ENCODE measurements around the gene MCRIP1. TPM values are rescaled to one million over a fixed set of nuclear protein-coding genes. Genes with fewer than 3 reads are reported as not detected.

Gene MCRIP1
- total and polyA plus RNA-seq, 9 of the 15 experiments (the other 6 are each of a cell fraction or from before 2014, with no cell fraction given) = 0.39 to 35.8 (median 9.7) TPM

DNA sequence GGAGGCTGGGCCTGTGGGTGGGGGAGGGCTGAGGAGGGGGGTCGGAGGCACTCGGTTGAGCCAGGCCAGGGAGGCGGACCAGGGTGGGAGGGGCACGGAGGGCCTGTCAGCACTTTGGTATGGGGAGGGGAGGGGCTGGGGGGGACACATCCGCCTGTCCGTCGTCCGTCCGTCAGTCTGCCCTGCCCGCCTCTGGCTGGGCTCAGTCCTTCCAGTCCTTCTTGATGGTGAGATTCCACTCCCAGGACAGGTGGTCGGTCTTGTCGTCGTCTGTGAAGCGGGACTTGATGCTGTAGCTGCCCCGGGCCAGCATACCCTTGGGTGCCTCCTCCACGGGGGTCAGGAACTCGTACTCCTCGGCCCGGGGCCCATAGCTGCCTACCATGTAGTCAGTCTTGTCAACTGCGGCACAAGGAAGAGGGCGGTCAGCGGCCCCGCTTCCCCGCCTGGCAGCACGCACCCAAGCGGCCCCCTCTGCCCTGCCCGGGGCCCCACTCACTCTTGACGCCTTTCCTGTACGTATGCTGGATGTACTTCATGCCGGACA, 35.7 kb upstream of the MCRIP1 start:
- ATAC-seq (peak; percentile 44), DNase-seq (ENCODE audit: extremely low read depth in 1 of 4, low spot score in 3 of 4) (peak; percentile 61 to 89 (median 72)), FAIRE-seq (peak; percentile 81)
- Histone ChIP-seq H2AFZ (ENCODE audit: low read depth, low read length) (no peak overlapping the region), H3K4me1 (replicated peaks in 1 of 2; ENCODE audit: control insufficient read depth in 2 of 2, insufficient read depth in 2 of 2, low read length in 2 of 2) (peaks cover 30 to 84% of the 10 kb centered on the region in 2 experiments), H3K9ac (ENCODE audit: insufficient read depth in 1 of 2, low read depth in 2 of 2, low read length in 2 of 2) (peak overlapping the region; percentile 88 to 98; a peak in 3 of 4 replicates), H3K27ac (ENCODE audit: extremely low read depth, low read depth, low read length) (peak overlapping the region; percentile 93), H3K9me1 (ENCODE audit: control insufficient read depth, insufficient read depth, low read length) (no peaks in the 10 kb centered on the region), H3K27me3 (ENCODE audit: control insufficient read depth in 2 of 2, insufficient read depth in 2 of 2, low read length in 2 of 2) (no peaks in the 10 kb centered on the region), H3K9me3 (replicated peaks; ENCODE audit: control insufficient read depth, insufficient read depth, low read depth, low read length) (no peaks in the 10 kb centered on the region), H3K79me2 (ENCODE audit: control insufficient read depth, insufficient read depth, low read length) (peaks cover 60% of the 10 kb centered on the region), H4K20me1 (replicated peaks; ENCODE audit: control insufficient read depth, insufficient read depth, low read length) (peaks cover 41% of the 10 kb centered on the region), H3K4me3 (peak overlapping the region; percentile 93; the same call in 1 of the 2 replicates), H3K4me2 (ENCODE audit: insufficient read depth, low read length) (peak overlapping the region; percentile 93), H3K36me3 (ENCODE audit: control insufficient read depth, insufficient read depth, low read length) (peaks cover 51% of the 10 kb centered on the region; the same call in 2 of the 3 replicates)
- ChIA-PET POLR2A (interaction anchor here (0.6 to 2.6 kb wide), 16 partner anchors 8 to 527 kb away, joined by 3 to 13 read pairs (median 4); partner anchors contain the start of gene P4HB), CTCF (ENCODE audit: low intra/inter-chr PET ratio) (interaction anchor here (0.8 to 1.0 kb wide), 2 partner anchors 84 to 135 kb away, joined by 3 read pairs; no protein-coding TSS in a partner anchor)
- intact Hi-C loops (cut with micrococcal nuclease) (no loop called here), in situ Hi-C loops (cut with MboI) (no loop called here)
- BruUV-seq (replicated peaks) = TSS peak; percentile 72
- WGBS (ENCODE audit: insufficient coverage, low coverage, missing lambda C conversion rate) = 40% methylated on average over 19 of the region's 30 CpGs
- TF ChIP-seq, protein P1, sequence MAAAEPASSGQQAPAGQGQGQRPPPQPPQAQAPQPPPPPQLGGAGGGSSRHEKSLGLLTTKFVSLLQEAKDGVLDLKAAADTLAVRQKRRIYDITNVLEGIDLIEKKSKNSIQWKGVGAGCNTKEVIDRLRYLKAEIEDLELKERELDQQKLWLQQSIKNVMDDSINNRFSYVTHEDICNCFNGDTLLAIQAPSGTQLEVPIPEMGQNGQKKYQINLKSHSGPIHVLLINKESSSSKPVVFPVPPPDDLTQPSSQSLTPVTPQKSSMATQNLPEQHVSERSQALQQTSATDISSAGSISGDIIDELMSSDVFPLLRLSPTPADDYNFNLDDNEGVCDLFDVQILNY (CRISPR knock-in tag; IDR thresholded peaks at IDR 0.05) = no peak
- TF ChIP-seq HLTF (IDR thresholded peaks at IDR 0.05) (no peak), NR4A1 (CRISPR knock-in tag; IDR thresholded peaks at IDR 0.05) (0 out of 2 replicates have a peak, but pooled peaks have one; percentile 5), NR4A1 (tag; IDR thresholded peaks at IDR 0.05) (no peak), MYC (IDR thresholded peaks at IDR 0.05; ENCODE audit: low read depth, low read length) (no peak), MYC (CRISPR knock-in tag; IDR thresholded peaks at IDR 0.05; ENCODE audit: borderline replicate concordance, low read depth) (0 out of 2 replicates have a peak, but pooled peaks have one; percentile 21), NONO (IDR thresholded peaks at IDR 0.05; ENCODE audit: low read depth in 2 of 2, low read length in 1 of 2) (0 out of 4 replicates have a peak, but pooled peaks of 1 of the 2 experiments have one; percentile 32), TGIF2 (CRISPR knock-in tag; IDR thresholded peaks at IDR 0.05) (no peak), CCNT2 (IDR thresholded peaks at IDR 0.05; ENCODE audit: borderline replicate concordance, extremely low read depth, insufficient read length, low read depth, low read length) (peak; percentile 29), SRSF9 (IDR thresholded peaks at IDR 0.05; ENCODE audit: borderline replicate concordance, low read depth, low read length) (no peak), ZNF354B (CRISPR knock-in tag; IDR thresholded peaks at IDR 0.05) (no peak), GABPA (tag; conservative IDR thresholded peaks at IDR 0.05; ENCODE audit: low read depth) (0 out of 2 replicates have a peak, but pooled peaks have one; percentile 14), TRIM24 (IDR thresholded peaks at IDR 0.05) (no peak), PCBP1 (IDR thresholded peaks at IDR 0.05; ENCODE audit: low read depth, low read length, poor library complexity, severe bottlenecking) (peak; percentile 74), SETDB1 (IDR thresholded peaks at IDR 0.05; ENCODE audit: low read length) (no peak), TOE1 (IDR thresholded peaks at IDR 0.05; ENCODE audit: borderline replicate concordance) (no peak), TOE1 (CRISPR knock-in tag; IDR thresholded peaks at IDR 0.05; ENCODE audit: borderline replicate concordance, low read depth) (peak; percentile 16; the same call in 1 of the 2 replicates)
- TF ChIP-seq, protein P2, sequence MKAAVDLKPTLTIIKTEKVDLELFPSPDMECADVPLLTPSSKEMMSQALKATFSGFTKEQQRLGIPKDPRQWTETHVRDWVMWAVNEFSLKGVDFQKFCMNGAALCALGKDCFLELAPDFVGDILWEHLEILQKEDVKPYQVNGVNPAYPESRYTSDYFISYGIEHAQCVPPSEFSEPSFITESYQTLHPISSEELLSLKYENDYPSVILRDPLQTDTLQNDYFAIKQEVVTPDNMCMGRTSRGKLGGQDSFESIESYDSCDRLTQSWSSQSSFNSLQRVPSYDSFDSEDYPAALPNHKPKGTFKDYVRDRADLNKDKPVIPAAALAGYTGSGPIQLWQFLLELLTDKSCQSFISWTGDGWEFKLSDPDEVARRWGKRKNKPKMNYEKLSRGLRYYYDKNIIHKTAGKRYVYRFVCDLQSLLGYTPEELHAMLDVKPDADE (conservative IDR thresholded peaks at IDR 0.05; ENCODE audit: control insufficient read depth, low read depth, low read length) = 0 out of 2 replicates have a peak, but pooled peaks have one; percentile 1
- TF ChIP-seq, protein P3, sequence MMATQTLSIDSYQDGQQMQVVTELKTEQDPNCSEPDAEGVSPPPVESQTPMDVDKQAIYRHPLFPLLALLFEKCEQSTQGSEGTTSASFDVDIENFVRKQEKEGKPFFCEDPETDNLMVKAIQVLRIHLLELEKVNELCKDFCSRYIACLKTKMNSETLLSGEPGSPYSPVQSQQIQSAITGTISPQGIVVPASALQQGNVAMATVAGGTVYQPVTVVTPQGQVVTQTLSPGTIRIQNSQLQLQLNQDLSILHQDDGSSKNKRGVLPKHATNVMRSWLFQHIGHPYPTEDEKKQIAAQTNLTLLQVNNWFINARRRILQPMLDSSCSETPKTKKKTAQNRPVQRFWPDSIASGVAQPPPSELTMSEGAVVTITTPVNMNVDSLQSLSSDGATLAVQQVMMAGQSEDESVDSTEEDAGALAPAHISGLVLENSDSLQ (IDR thresholded peaks at IDR 0.05) = peak; percentile 72

Measured in K562 (cell line).